ENCODE results near the gene PRPF19.

GRCh38 chr11:60935676-60936442, 29.5 kb upstream of the PRPF19 start:
- TF ChIP-seq EZH2 (IDR thresholded peaks at IDR 0.05; ENCODE audit: insufficient read depth, low read length), result no peak
- TF ChIP-seq, protein P1, sequence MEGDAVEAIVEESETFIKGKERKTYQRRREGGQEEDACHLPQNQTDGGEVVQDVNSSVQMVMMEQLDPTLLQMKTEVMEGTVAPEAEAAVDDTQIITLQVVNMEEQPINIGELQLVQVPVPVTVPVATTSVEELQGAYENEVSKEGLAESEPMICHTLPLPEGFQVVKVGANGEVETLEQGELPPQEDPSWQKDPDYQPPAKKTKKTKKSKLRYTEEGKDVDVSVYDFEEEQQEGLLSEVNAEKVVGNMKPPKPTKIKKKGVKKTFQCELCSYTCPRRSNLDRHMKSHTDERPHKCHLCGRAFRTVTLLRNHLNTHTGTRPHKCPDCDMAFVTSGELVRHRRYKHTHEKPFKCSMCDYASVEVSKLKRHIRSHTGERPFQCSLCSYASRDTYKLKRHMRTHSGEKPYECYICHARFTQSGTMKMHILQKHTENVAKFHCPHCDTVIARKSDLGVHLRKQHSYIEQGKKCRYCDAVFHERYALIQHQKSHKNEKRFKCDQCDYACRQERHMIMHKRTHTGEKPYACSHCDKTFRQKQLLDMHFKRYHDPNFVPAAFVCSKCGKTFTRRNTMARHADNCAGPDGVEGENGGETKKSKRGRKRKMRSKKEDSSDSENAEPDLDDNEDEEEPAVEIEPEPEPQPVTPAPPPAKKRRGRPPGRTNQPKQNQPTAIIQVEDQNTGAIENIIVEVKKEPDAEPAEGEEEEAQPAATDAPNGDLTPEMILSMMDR (IDR thresholded peaks at IDR 0.05; ENCODE audit: insufficient read depth, low read depth, low read length), result no peak

Measured in astrocyte (in vitro differentiated cells and primary cell).